B cell (primary cell): ENCODE data around the gene WDR36. TPM values are rescaled to one million over a fixed set of nuclear protein-coding genes. Genes with fewer than 3 reads are reported as not detected.

Experiments
- ATAC-seq: fragments of 200-7000 bp; cut with Tn5 transposase; one replicate; pipeline ENCODE4 v1.10.0; 2021; ENCODE audit warnings: low read depth, mild to moderate bottlenecking, moderate number of reproducible peaks, moderate library complexity
- CTCF ChIA-PET: fragments of 350-600 bp; sonication (Branson Sonifier 250); formaldehyde crosslinking; loops from one replicate; lab custom pipeline; 2021; ENCODE audit warnings: antibody characterized with exemption, inconsistent platforms; lab: Charles Lee
- POLR2A ChIA-PET: fragments of 350-600 bp; sonication (Branson Sonifier 250); formaldehyde crosslinking; loops from one replicate; lab custom pipeline; 2021; ENCODE audit warnings: antibody characterized with exemption; lab: Charles Lee
- DNase-seq: peaks from one replicate; pipeline ENCODE4 v3.0.0; 2013
- H2AFZ ChIP-seq: 2 replicates; pipeline ENCODE4 v1.6.1; 2012; ENCODE audit warnings: mild to moderate bottlenecking, low read depth, low read length; ENCODE audit not compliant: insufficient read depth, poor library complexity, severe bottlenecking
- H3K27ac ChIP-seq, 2 donors: 1 replicate in 1 of 2; 2 replicates in 1 of 2; pipeline ENCODE4 v1.5.1; 2012 to 2013; ENCODE audit warnings: low read length in 2 of 2, mild to moderate bottlenecking in 2 of 2, moderate library complexity in 1 of 2
- H3K27me3 ChIP-seq, 4 experiments: fragments of 200-600 bp in 1 of 4; sonication (generic) in 1 of 4; replicated peaks in 1 of 4; 1 replicate in 2 of 4; 2 replicates in 2 of 4; pipeline versions ENCODE4 v1.6.1 to v1.7.0; 2013 to 2016; ENCODE audit warnings: low read length in 3 of 4, mild to moderate bottlenecking in 2 of 4, mixed read lengths in 1 of 4, moderate library complexity in 1 of 4; ENCODE audit not compliant: insufficient read depth in 4 of 4, control insufficient read depth in 3 of 4; ENCODE audit errors: control extremely low read depth in 1 of 4
- H3K36me3 ChIP-seq, 2 experiments: replicated peaks in 1 of 2; 1 replicate in 1 of 2; 2 replicates in 1 of 2; pipeline versions ENCODE4 v1.6.1 to v1.7.1; 2013; ENCODE audit warnings: low read length in 1 of 2; ENCODE audit not compliant: insufficient read depth in 2 of 2, control insufficient read depth in 1 of 2; ENCODE audit errors: control extremely low read depth in 1 of 2, extremely low read depth in 1 of 2
- H3K4me1 ChIP-seq, 2 donors: fragments of 200-600 bp in 1 of 2; sonication (generic) in 1 of 2; 1 replicate in 1 of 2; 2 replicates in 1 of 2; pipeline versions ENCODE4 v1.5.1 to v1.6.1; 2013 to 2017; ENCODE audit warnings: low read length in 2 of 2; ENCODE audit not compliant: control insufficient read depth in 2 of 2, insufficient read depth in 2 of 2
- H3K4me2 ChIP-seq: replicated peaks from 2 replicates; pipeline ENCODE3; 2012; ENCODE audit warnings: mild to moderate bottlenecking, low read depth, low read length; ENCODE audit not compliant: poor library complexity, severe bottlenecking
- H3K4me3 ChIP-seq, 5 experiments: fragments of 200-600 bp in 1 of 5; sonication (generic) in 1 of 5; 1 replicate in 3 of 5; 2 replicates in 2 of 5; pipeline versions ENCODE4 v1.5.1 to v1.7.0; 2011 to 2016; ENCODE audit warnings: low read length in 4 of 5, mild to moderate bottlenecking in 4 of 5, low read depth in 2 of 5, control low read depth in 1 of 5, moderate library complexity in 1 of 5; ENCODE audit not compliant: insufficient read depth in 1 of 5; ENCODE audit errors: control extremely low read depth in 1 of 5, extremely low read depth in 1 of 5
- H3K79me2 ChIP-seq: fragments of 200-600 bp; sonication (generic); one replicate; pipeline ENCODE4 v1.6.0; 2016; ENCODE audit warnings: low read length; ENCODE audit not compliant: control insufficient read depth, insufficient read depth
- H3K9ac ChIP-seq: fragments of 200-600 bp; sonication (generic); 2 replicates; pipeline ENCODE4 v1.6.1; 2017; ENCODE audit warnings: mild to moderate bottlenecking, low read length, moderate library complexity
- H3K9me3 ChIP-seq, 3 donors: one replicate each; pipeline versions ENCODE4 v1.6.1 to v1.7.1; 2013; ENCODE audit warnings: low read length in 2 of 3; ENCODE audit not compliant: control insufficient read depth in 2 of 3, insufficient read depth in 1 of 3; ENCODE audit errors: control extremely low read depth in 1 of 3
- H4K20me1 ChIP-seq: 2 replicates; pipeline ENCODE4 v1.6.0; 2012; ENCODE audit warnings: mild to moderate bottlenecking, low read length; ENCODE audit not compliant: insufficient read depth, control insufficient read depth, poor library complexity, severe bottlenecking
- H3K27ac Mint-ChIP-seq: one replicate; pipeline ENCODE4 v1.8.0; 2021; ENCODE audit warnings: mixed read lengths
- H3K27me3 Mint-ChIP-seq: one replicate; pipeline ENCODE4 v1.8.0; 2021; ENCODE audit warnings: mixed read lengths
- H3K4me1 Mint-ChIP-seq: one replicate; pipeline ENCODE4 v1.8.0; 2021; ENCODE audit warnings: mixed read lengths
- H3K4me3 Mint-ChIP-seq: one replicate; pipeline ENCODE4 v1.8.0; 2021; ENCODE audit warnings: mixed read lengths
- H3K9me3 Mint-ChIP-seq: one replicate; pipeline ENCODE4 v1.8.0; 2022; ENCODE audit warnings: mixed read lengths; ENCODE audit not compliant: insufficient read depth
- CTCF ChIP-seq: fragments of 200-600 bp; IDR thresholded peaks from one replicate; pipeline ENCODE4 v1.8.0; 2022; ENCODE audit warnings: antibody characterized with exemption, mild to moderate bottlenecking
- EZH2 ChIP-seq: IDR thresholded peaks from 2 replicates; pipeline ENCODE4 v1.6.1; 2012; ENCODE audit warnings: borderline replicate concordance, low read depth, mild to moderate bottlenecking, moderate library complexity, low read length; ENCODE audit not compliant: insufficient read depth, poor library complexity, severe bottlenecking
- WGBS: methylation state at CpG from one replicate; pipeline ENCODE4 v1.1.5; 2013; ENCODE audit warnings: missing lambda C conversion rate; ENCODE audit not compliant: insufficient coverage; 5-methylcytosine and 5-hydroxymethylcytosine counted together
- intact Hi-C: fragments of 100-400 bp; cut with micrococcal nuclease; formaldehyde crosslinking; loops from one replicate; pipeline ENCODE4 v1.10.0; 2022
- polyA plus RNA-seq: library from polyadenylated mRNA; depleted of rRNA; stranded (reverse); fragments of >200 nt; gene quantifications from 2 replicates; pipeline ENCODE4 v1.2.3, GENCODE V29; 2012
- total RNA-seq, 2 donors: library from RNA; stranded (reverse); fragments of 120-200 nt in 1 of 2; gene quantifications; 1 replicate in 1 of 2; 2 replicates in 1 of 2; pipeline versions ENCODE4 v1.2.3 to v1.2.4, GENCODE V29; 2013 to 2022

WDR36 gene
- total and polyA plus RNA-seq, 2 donors (not counting 1 experiment from before 2014, with no cell fraction given): 6.0 to 35.2 TPM

- H2AFZ ChIP-seq: no peak overlapping the region
- ATAC-seq (no peak), DNase-seq (no peak)
- Mint-ChIP-seq H3K4me3 (no peak overlapping the region), H3K27me3 (peaks cover 19% of the 10 kb centered on the region), H3K4me1 (no peaks in the 10 kb centered on the region), H3K27ac (no peak overlapping the region), H3K9me3 (no peaks in the 10 kb centered on the region)
- H3K36me3 ChIP-seq: no peaks in the 10 kb centered on the region
- no peak for TF ChIP-seq CTCF
- no peaks in the 10 kb centered on the region for H3K4me1 ChIP-seq
- no CpG with 5 or more reads among the region's 3 CpGs for WGBS
- intact Hi-C loops: no loop called here
- no peaks in the 10 kb centered on the region for H4K20me1 ChIP-seq
- no peaks in the 10 kb centered on the region for H3K27me3 ChIP-seq
- POLR2A ChIA-PET: no interaction called here
- H3K79me2 ChIP-seq: no peaks in the 10 kb centered on the region
- H3K9me3 ChIP-seq: peaks cover 0 to 1% (median 0%) of the 10 kb centered on the region in 3 donors
- CTCF ChIA-PET: no interaction called here
- no peak overlapping the region for H3K9ac ChIP-seq
- no peak overlapping the region for H3K27ac ChIP-seq
- no peak overlapping the region for H3K4me3 ChIP-seq
- H3K4me2 ChIP-seq: no peak overlapping the region
Observed at GRCh38 chr5:111172504-111172903, 80.4 kb downstream of the WDR36 start.

DNA sequence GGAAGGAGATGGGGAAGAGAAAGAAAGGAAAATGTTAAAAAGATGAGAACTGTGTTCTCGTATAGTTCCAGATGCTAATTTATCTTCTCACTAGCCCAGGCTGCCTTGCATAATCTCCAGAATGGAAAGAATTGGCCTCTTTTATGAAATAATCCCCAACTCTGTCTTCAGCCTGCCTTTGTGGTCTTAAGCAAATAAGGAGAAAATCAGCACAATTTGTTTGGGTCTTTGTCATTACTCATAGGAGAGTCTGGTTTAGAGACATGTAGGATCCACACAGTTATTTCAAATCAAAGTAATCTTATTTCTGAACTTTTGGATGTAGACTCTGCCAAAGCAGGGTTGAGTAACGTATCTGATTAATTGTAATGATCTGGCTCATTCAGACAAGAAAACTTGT is 81.3 kb downstream of the WDR36 start:
- Histone ChIP-seq H3K4me3 (no peak overlapping the region), H3K79me2 (no peaks in the 10 kb centered on the region), H3K27ac (no peak overlapping the region), H2AFZ (no peak overlapping the region), H3K4me2 (no peak overlapping the region), H3K36me3 (no peaks in the 10 kb centered on the region), H3K9ac (no peak overlapping the region), H4K20me1 (no peaks in the 10 kb centered on the region), H3K9me3 (peaks cover 0 to 3% (median 0%) of the 10 kb centered on the region in 3 donors), H3K27me3 (no peaks in the 10 kb centered on the region), H3K4me1 (no peaks in the 10 kb centered on the region)
- no peak for ATAC-seq
- H3K4me3 Mint-ChIP-seq: no peak overlapping the region
- POLR2A ChIA-PET: no interaction called here
- no peak for DNase-seq
- peaks cover 23% of the 10 kb centered on the region for H3K27me3 Mint-ChIP-seq
- intact Hi-C loops: no loop called here
- TF ChIP-seq CTCF (no peak), EZH2 (no peak)
- CTCF ChIA-PET: no interaction called here
- H3K9me3 Mint-ChIP-seq: no peaks in the 10 kb centered on the region
- H3K27ac Mint-ChIP-seq: no peak overlapping the region
- WGBS: no CpG with 5 or more reads among the region's 2 CpGs
- H3K4me1 Mint-ChIP-seq: no peaks in the 10 kb centered on the region

Other genes starting within 250 kb of the WDR36 start
- not detected in 2 replicates for gene TSLP, start 20.6 kb upstream of the WDR36 start, total RNA-seq
- not detected in 2 replicates for gene TSLP, start 20.6 kb upstream of the WDR36 start, polyA plus RNA-seq
- gene CAMK4, start 132.0 kb downstream of the WDR36 start, total RNA-seq: 4.8 and 5.2 TPM in 2 replicates
- 0.78 and 2.6 TPM in 2 replicates for gene CAMK4, start 132.0 kb downstream of the WDR36 start, polyA plus RNA-seq